GM18508 (cell line): ENCODE results near the gene VPS13D.

ENCODE experiments used
- ATAC-seq: cut with Tn5 transposase; IDR thresholded peaks from one replicate; pipeline ENCODE4 v1.9.1; 2021; ENCODE audit warnings: moderate number of reproducible peaks; ENCODE audit not compliant: insufficient read depth, unreplicated experiment

The VPS13D gene, protein sequence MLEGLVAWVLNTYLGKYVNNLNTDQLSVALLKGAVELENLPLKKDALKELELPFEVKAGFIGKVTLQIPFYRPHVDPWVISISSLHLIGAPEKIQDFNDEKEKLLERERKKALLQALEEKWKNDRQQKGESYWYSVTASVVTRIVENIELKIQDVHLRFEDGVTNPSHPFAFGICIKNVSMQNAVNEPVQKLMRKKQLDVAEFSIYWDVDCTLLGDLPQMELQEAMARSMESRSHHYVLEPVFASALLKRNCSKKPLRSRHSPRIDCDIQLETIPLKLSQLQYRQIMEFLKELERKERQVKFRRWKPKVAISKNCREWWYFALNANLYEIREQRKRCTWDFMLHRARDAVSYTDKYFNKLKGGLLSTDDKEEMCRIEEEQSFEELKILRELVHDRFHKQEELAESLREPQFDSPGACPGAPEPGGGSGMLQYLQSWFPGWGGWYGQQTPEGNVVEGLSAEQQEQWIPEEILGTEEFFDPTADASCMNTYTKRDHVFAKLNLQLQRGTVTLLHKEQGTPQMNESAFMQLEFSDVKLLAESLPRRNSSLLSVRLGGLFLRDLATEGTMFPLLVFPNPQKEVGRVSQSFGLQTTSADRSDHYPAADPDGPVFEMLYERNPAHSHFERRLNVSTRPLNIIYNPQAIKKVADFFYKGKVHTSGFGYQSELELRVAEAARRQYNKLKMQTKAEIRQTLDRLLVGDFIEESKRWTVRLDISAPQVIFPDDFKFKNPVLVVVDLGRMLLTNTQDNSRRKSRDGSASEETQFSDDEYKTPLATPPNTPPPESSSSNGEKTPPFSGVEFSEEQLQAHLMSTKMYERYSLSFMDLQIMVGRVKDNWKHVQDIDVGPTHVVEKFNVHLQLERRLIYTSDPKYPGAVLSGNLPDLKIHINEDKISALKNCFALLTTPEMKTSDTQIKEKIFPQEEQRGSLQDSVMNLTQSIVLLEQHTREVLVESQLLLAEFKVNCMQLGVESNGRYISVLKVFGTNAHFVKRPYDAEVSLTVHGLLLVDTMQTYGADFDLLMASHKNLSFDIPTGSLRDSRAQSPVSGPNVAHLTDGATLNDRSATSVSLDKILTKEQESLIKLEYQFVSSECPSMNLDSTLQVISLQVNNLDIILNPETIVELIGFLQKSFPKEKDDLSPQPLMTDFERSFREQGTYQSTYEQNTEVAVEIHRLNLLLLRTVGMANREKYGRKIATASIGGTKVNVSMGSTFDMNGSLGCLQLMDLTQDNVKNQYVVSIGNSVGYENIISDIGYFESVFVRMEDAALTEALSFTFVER (N-terminal part only)

GRCh38 chr1:12229835-12230548 lies at the start of gene VPS13D:
TSS of gene VPS13D (plus strand) at chr1:12230030. CDS start at chr1:12234267, 4,237 bp downstream.
- no peak for ATAC-seq

DNA sequence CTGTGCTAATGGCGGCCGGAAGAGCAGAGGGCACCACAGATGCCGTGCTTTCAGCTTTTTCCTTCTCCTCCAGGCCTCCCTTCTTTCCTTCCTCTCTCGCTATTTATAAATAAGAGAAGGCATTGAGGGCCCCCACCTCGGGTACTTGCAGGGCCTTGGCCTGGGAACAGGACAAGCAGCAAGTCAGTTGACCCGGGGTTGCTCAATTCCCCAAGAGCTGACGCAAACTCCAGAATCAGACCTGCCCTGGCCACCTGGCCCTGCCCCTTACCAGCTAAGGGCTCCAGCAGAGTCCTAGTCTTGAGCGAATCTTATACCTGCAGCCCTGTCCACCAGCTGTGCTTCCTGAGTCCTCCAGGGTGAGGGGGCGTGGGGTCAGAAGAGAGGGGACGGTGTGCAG lies 49.5 kb upstream of the VPS13D start:
- ATAC-seq = no peak

DNA sequence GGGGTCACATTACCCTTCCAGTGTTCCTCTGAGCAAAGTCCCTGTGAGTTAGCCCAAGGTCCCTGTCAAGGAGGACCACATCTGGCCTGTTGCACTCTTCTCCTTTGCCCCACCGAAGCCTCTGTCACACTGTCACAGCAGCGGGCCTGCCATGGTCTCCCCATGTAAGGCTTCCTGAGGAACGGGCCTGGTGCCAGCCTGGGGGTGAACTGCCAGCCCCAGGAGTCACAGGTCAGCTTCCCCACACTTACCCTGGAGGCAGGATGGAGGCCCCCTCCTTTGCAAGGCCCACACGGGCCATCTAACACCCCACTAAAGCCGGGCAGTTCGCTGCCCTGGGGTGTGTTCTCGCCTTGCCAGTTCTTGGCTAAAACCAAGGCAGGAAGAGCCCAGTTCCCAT lies 48.9 kb upstream of the VPS13D start:
- ATAC-seq = no peak

DNA sequence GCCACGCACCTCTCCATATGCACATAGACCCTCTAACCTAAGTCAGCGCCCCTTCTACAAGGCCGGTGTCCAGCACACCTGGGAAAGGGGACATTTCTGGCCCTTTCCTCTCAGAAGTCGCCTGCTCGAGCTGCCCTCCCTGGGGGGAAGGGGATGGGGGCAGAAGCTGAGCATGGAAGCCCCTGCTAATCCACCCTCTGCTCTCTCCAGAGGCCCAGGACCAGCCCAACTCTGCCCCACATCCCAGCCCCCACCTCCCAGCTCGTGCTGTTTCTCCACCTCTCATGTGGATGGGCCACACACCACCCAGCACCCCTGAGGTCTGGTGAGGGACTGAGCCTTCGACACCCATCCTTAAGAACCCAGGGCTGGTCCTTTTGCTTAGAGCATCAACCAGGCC lies 48.3 kb upstream of the VPS13D start:
- no peak for ATAC-seq

- ATAC-seq = no peak
Observed at GRCh38 chr1:12182410-12182984, 47.3 kb upstream of the VPS13D start.

- no peak for ATAC-seq
Observed at GRCh38 chr1:12183095-12183794, 46.6 kb upstream of the VPS13D start.

GRCh38 chr1:12184008-12184681 lies 45.7 kb upstream of the VPS13D start:
- no peak for ATAC-seq

- ATAC-seq = no peak
Observed at GRCh38 chr1:12185036-12185917, 44.6 kb upstream of the VPS13D start.

GRCh38 chr1:12185918-12186678 lies 43.7 kb upstream of the VPS13D start:
- ATAC-seq = no peak

DNA sequence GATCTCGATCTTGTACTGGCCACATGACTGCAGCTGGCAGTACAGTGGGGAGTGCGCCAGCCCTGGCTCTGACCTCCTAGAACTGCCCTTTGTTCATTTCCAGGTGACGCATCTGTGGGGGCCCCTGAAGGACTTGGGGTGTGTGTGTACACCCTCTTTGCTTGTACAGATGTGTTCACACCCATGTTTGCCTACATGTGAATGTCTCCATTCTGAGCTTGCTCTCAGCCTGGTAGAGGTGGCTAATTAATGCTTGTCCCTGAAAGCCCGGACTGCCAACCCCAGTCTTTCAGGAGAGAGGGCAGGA lies 43.2 kb upstream of the VPS13D start:
- no peak for ATAC-seq

GRCh38 chr1:12188115-12188514 lies 41.7 kb upstream of the VPS13D start:
- no peak for ATAC-seq

- ATAC-seq = no peak
Observed at GRCh38 chr1:12188657-12189327, 41.0 kb upstream of the VPS13D start.

GRCh38 chr1:12189328-12189682 lies 40.5 kb upstream of the VPS13D start:
- ATAC-seq = no peak

DNA sequence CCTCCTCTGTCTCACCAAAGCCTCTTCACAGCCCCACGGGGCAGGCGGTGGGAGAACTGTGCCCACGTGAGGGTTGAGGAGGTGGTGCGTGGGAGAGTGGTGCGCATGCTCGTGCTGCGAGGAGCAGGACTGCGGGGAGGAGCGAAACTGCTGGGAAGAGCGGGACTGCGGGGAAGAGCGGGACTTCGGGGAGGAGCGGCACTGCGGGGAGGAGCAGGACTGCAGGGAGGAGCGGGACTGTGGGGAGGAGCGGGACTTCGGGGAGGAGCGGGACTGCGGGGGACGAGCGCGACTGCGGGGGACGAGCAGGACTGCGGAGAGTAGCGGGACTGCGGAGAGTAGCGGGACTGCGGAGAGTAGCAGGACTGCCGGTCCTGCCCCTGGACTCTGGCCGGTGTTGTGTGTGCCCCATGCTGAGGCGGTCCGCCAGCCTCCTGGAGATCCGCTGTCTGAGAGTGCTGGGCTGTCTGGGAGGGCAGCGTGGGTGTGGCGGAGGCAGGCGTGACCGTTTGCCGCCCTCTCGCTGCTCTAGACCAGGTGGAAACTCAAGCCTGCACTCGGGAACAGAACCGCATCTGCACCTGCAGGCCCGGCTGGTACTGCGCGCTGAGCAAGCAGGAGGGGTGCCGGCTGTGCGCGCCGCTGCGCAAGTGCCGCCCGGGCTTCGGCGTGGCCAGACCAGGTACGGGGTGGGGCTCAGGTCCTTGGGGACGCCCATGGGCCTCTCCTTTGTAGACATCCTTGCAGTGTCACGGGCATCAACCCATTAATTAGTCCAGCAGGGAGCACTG lies 38.4 kb upstream of the VPS13D start:
- ATAC-seq = no peak

DNA sequence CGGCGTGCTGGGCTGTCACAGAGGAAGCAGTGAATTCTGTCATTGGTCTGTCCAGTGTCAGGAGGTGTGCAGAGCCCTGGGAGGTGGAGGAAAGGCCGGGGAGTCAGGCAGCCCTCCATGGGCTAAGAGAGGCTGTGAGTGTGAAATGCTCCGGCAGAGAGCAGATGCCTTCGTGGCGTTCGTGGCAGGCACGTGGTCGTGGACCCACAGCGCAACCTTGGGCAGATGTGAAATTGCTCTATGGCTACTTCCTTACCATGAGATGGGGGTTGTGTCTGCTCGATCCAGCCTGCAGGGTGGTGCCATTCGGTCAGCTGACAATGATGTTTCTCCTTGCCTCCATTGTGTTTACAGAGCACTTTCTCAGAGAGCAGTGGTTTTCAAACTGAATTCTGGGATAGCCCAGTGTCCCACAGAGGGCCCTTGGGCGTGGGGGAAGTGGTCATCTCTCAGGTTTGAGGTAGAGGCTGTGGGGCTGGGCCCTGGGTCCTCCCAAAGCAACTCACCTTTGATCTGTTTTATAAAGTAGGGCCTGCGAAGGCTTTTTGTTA lies 35.1 kb upstream of the VPS13D start:
- ATAC-seq = no peak
